UCSD-AML1 (cell line): ENCODE measurements around the gene UNK.

Experiments used
- DNase-seq: peaks from one replicate; lab custom pipeline; 2025; ENCODE audit not compliant: unreplicated experiment; lab: John Stamatoyannopoulos, UW

UNK gene

DNA sequence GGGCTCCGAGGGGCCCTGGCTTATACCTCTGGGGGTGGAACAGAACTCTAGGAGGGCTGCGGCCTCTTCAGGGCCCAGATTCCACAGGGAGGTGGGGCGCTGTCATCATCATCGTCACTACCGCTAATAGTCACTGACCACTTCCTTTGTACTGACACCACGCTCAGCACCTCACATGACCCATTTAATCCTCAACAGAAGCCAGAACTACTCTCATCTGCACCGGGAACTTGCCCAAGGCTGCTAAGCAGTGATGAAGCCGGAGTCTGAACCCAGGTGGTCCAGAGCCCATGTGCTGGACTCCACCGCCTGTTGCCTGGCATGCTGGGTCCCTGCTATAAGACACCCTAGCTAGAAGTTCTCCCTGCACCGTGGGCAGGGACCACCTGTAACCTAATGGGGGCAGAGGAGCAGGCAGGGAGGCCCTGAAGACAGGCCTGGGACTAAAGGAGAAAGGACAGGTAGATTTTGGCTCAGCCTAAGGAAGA lies 47.6 kb downstream of the UNK start:
- DNase-seq: no peak

DNA sequence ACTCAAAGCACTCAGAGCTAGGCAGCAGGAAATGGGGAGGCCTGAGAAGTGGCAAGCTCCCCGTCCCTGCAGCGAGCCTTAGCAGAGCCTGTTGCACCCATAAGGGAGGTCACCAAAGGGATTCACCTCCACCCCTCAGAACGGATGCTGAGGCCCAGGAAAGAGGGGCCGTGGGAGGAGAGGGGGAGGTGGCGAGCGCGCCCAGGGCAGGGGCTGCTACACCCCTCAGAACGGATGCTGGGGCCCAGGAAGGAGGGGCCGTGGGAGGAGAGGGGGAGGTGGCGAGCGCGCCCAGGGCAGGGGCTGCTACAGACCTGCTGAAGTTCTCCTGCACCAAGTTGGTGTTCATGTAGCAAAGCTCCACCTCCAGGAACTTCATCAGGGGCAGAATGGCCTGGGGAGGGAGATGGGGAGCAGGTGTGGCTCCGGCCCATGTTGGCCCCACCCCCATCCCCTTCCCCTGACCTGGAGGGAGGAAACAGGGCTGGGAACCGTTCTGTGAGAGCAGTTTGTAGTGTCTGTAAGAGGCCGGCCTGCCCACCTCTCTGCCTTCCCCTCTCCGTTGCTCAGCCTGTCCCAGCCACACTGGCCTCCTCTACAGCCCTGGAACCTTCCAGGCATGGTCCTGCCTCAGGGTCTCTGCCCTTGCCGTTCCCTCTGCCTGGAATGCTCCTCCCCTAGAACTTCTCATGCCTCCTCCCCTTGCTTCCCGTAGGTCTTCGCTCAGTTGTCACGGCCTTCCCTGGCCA lies 48.2 kb downstream of the UNK start:
- DNase-seq: no peak

DNA sequence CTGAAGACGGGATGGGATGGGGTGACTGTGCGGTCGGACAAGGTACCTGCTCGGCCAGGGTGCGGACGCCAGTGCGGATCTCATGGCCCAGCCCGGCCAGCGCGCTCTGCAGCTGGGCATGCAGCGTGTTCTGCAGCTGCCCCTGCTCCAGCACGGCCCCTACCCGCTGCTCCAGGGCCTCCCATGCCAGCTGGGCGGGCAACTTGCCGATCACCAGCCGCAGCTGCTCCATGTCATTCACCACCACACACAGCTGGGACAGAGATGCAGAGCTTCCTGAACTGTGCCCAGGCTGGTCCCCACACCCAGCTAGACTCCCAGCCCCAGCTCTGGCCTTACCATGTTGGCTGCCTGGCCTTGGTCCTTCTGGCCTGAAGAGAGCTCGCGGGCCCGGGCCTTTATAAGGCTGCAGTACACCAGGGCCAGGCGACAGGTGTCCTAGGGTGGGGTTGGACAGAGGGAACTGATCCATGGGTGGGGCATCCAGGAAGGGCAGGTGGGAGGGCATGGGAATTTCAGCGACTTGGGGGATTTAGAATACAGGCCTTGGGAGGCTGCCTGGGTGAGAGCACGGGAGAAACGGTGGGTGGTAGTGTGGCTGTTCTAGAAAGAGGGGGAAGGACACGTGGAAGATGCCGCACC lies 49.8 kb downstream of the UNK start:
- DNase-seq: no peak

DNA sequence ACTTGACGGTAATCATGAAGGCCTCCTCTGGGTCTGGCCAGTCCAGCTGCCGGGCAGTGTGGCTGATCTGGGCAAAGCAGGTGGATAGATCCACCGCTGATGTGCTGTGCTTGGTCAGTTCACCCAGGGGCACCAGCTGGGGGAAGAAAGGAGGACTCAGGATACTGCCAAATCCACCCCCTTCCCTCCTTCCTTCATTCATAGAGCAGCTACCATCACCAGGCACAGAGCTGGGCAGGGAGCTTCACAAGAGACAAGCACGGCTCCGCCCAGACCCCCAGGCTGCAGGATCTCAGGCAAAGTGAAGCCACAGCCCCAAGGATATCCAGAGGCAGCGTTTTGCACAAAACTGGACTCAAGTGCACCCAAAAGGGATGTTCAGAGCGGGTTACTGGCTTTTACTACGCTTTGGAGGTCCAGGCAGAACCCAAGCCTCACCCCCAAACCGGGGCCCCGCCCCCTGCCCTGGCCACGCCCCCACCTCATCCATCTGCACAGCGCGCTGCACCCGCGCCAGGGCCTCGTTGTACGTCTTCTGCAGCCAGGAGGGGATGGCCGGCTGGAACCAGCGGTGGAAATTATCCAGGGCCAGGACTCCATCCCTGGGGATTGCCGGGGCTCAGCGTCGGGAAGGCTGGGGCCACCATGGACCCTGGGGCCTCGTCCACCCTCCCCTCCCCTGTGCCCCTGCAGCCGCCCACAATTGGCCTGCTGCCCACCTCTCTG lies 50.5 kb downstream of the UNK start:
- DNase-seq: no peak

DNA sequence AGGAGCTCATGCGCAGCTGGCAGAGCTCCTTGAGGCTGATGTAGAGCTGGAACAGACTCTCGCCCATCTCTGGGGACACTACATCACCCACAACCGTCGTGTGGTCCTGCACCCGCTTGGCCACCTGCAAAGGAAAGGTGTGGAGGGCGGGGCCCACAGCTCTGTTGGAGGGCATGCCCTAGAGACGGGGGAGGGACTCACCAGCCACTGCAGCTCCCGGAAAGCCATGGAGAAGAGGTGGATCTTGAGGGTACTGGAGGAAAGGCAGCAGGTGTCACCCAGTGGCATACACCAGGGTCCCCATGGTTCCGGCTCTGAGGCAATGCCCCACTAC lies 51.0 kb downstream of the UNK start:
- no peak for DNase-seq

DNA sequence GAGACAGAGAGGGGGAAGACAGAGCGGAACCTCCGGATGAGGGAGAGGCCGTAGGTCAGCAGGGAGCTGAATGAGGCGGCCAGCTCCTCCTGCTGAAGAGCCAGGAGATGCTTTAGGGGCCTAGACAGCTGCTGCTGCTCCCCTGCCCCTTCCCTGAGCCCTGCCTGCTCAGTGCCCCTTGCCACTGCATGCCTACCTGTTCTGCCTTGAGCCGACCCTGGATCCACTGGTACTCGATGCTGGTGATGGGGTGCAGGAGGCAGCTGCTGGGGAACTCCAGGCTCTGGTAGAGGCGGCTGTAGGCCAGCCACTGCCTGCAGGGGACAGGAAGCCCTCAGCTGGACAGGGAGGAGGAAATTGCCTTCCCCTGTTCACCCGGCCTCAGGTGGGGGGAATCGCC lies 52.0 kb downstream of the UNK start:
- no peak for DNase-seq

DNA sequence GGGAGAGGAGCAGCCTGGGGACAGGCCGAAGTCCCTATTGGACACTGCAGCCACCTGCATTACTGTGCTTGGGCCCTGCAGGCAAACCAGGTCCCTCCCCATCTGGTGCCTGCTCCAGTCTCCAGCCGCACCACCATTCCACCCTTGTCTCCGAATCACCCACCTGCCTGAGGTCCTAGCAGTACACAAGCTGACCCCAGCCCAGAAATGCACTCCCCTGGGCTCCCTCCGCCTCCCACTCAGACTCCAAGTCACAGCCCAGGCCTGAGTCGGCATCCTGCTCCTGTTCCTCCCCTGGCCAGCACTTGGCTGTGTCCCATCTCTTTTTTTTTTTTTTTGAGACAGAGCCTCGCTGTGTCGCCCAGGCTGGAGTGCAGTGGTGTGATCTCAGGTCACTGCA lies 53.3 kb downstream of the UNK start:
- DNase-seq: no peak

DNA sequence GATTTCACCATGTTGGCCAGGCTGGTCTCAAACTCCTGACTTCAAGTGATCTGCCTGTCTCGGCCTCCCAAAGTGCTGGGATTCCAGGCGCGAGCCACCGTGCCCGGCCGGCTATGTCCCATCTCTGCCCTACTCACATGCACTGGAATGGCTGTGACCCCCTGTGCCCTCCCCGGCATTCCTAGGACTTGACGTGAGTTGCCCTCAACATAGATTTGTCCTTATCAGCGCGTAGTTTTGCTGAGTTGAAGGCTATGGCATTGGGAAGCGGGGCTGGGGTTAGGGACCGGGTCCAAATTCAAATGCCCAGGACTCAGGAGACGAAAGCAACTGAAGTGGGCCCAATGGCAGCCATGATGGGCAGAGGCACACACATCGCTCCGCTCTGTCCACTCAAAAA lies 53.8 kb downstream of the UNK start:
- no peak for DNase-seq

DNA sequence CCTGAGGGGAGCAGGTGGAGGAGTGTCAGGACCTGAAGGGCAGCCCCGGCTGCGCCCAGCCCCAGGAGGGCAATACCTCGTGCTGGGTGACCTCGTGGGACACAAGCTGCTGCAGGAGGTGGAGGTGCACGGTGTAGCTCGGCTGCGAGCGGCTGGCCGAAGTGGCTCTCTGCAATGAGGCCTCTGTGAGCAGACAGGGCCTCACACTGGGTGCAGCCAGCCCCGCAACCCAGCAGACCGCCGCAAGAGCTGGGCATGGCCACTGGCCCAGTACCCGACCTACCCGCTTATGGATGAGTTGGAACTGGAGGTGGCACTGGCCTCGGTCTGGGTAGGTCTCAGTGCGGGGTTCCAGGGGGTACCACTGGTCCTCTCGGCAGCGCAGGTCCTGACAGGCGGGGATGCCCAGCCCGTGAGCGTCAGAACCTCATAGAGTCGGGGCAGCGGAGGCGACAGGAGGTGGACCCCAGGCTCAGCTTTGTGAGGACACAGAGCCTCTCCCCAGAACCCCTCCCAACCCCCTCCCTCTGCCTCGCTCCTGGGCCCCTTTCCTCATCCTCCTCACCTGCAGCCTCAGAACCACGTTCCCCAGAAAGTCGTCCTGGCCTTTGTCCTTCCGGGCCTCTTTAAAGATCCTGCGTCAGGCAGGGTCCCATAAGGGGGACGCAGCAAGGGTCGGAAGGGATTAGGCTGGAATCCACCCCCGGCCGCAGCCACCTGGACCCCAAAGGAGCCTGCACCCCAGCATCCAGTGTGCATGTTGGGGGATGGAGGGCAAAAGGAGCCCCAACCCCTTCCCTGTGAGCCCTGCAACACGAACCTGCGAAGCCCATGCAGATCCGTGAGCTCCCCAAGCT lies 55.6 kb downstream of the UNK start:
- DNase-seq: no peak

DNA sequence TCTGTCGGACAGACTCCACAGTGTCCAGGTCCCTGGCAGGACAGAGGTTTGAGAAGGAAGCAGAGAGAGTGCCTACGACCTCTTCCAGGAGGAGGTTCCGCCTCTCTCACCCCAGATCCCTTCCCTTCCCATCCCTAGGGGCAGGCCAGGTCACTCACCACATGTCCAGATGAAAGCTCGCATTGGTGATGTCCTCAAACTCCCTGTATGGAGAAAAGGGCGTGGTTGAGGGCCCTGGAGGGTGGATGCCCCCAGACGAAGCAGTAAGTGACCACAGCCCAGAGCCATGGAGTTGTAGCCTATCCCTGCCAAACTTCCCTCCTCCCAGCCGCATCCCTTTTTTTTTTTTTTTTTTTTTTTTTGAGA lies 56.2 kb downstream of the UNK start:
- DNase-seq: no peak

DNA sequence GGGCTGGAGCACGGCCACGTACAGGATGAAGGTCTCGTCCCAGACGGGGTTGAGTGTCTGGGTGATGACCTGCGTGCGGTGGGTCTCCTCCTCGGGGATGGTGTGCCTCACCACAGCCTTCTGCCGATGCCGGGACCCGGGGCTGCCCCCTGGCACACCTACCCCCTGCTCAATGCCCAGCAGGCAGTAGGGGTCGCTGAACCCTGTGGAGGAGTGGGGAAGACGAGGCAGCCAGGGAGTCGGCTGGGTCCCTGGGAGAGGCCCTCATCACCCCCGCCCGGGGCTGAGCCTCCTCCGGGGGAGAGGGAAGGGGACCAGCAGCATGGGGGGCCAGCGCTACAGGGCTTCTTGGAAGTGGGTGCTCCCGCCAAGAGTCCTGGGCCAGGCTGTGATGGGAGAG lies 57.8 kb downstream of the UNK start:
- no peak for DNase-seq

DNA sequence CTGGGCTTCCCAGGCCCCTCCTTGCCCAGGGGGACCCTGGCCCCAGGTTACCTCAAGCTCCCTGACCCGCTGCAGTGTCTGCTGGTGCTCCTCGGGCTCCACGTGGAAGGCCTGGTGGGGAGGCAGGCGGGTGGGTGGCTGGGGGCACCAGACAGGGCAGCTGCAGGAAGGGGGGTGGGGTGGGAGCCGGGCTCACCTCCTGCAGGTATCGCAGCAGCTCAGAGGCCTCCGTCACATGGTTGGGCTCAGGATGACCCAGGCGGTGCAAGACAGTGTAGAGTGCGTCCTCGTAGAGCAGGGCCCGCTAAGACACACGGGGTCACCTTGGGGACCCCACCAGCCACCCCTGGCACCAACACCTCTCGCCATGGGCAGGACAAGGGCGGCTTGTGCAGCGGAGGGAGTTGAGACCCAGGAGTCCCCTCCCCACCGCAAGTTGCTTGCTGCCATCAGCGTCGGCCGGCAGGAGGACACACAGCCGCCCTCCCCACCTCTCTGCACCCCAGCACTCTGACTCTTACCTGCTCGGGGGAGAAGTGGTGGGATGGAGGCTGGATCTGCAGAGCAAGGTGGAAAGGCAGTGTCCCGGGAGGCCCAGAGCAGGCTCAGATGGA lies 58.5 kb downstream of the UNK start:
- DNase-seq: no peak

DNA sequence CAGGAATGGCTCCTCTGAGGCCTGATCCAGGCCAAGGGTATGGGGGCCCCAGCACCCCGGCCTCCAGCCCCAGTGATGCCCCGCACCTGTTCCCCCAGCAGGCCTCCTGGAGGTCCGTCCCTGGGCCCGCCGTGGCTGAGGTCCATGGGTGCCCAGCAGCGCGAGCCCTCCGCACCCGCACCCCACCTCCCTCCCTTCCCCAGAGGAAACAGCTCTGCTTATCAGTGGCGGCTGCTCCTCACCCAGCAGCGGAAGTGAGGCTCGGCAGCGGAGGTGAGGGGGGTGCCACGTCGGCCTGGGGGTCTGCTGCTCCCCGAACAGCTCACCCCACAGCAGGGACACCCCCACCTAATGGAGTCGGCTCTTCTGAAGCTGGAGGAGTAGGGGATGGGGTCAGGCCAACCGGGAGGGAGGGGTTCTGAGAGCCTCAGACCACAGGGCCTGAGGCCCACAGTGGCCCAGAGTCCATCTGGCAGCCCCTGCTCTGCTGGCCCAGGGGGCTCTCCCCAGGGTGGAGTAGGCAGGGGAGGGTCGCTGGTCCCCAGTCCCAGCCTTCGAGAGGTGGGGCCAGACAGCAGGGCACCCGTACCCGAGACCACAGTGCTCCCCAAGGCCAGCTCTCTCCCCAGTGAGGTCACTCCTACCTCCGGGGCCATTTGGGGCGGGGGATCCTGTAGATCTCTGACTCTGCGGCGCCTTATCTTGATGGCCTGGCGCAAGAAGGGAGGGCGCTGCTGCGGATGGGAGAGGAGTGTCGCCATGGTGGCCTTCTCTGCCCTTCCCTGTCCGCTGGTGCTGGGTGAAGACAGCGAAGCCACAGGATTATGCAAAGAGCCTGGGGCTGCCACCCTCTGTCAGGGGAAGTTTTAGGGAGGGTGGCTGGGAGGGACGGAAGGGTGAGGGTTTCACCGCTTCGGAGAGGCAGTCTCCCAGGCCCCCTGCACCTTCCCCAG lies 59.2 kb downstream of the UNK start, which contains the start of gene UNC13D:
UNC13D (minus strand) TSS at position 828 of the 953 bp plus-strand sequence; CDS start at position 761, 67 bp downstream.
- DNase-seq: peak; percentile 83

DNA sequence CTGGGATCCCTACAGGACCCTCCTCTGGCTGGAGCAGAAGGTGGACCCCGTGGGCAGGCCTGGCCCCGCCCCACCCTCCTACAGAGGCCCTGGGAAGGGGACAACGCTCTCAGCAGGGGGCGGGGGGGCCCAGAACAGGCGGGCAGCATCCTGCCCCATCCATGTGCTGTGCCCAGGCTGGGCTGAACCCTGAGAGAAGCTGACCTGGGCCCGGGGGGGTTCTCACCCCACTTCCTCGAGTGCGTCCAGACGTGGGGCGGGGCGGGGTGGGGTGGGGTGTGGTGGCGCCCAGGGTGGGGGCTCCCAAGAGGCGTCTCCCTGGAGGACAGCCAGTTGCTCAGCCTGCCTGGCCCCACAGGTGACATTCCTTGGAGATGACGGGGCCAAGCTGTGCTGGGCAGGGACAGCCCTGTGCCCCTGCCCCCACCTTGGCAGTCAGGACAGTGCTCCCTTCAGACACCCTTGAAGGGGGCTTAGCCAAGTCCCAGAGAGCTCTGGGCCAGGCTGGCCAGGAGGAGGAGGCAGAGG lies 60.0 kb downstream of the UNK start:
- peak; percentile 79 for DNase-seq

DNA sequence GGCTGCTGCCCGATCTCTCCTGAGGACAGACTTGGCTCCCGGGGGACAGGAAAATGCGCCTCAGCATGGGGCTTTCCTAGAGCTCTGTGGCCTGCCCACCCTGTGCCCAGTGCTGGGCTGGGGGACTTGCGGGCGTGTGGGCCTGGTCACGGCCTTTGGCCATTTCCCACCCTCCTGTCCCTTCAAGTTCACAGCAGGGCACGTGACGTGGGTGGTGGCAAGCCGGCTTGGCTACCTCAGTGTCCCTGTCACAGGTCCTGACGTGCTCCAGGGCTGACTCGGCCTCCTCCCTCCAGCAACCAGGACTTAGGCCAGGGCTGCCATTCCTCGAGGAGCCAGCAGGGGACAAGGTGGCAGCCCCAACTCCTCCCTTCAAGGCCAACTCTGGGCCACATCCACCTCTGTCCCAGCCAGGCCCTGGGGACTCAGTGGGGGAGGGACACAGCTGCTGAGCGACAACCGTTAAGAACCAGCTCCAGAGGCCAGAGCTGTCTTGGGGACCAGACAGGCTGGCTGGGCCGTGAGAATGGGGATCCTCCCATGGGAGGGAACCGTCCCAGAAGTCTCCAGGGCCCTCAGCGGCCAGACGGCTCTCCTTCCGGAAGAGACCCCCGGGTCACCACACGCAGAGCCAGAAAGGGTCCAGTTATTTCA lies 60.6 kb downstream of the UNK start:
- DNase-seq: peak; percentile 91

DNA sequence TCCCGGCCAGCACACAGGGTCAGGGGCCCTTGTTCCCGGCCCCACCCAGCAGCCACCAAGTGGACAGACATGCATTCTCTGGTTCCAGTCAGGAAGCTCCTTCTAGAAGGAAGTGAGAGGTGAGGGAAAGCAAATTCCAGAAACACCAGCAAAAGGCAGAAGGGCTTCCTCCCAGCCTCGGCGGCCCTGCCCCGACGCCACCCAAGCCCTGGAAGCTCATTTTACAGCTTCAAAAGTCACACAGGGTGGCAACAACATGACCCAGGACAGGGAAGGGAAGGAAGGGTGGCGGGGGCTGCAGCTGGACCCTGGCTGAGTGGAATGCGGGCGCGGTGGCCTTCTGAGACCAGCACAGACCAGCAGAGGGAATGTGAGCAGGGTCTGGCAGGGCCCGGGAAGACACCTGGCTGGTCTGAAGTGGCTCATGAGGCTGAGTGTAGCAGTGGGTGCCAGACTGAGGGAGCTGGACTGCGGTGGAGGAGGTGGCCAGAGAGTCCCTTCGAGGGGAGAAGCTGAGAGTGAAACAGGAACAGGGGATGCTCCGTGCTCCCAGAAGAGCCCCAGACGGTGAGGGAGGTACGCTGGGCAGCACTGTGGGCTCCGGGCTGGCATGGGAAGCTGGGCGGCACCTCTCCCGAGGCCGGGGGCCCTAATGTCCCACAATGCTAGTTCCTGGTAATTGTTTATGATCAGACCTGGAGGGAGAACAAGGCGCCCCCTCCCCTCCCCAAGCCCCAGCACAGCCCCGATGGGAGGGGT lies 61.5 kb downstream of the UNK start:
- DNase-seq: no peak

DNA sequence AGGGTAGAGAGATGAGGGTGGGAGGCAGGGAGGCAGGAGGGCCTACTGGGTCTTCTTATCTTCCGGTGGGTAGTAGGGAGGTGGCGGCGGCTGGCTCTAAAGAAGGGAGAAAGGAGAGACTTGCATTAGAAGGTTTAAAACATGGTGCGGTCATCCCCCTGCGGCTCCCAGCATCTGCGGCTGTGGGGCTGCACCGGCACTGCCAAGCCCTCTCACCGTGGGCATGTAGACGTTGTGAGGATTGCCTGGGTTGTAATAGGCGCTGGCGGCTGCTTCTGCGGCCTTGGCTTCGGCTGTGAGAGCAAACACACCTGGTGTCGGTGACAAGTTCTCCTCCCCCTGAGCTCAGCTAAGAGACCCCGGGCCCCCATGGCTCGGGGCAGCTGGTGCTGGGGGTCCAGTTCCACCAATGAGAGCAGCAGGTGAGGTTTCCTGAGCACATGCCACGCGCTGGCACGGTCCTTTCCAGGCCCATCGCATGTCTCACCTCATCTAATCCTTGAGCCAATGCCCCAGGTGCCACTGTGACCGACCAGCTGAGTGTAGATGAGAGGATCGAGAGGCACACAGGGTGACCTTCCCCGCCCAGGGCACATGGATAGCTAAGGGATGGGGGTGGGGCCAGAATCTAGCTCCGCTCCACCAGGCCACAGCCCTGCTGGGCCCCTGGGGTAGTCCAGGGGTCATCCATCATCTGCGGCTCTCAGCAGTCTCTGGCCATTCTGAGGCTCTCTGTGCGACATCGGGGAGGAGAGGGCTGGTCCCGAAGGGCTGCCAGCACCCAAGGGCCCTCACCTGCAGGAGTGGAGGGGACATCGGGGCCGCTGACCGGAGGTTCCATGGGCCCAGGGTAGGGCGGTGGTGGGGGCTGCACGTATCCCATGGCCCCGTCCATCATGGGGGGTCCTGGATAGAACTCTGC lies 62.3 kb downstream of the UNK start:
- DNase-seq: no peak
